PFSK-1 (cell line): ENCODE measurements around the gene MIEN1.

ENCODE experiments used
- POLR2AphosphoS5 ChIP-seq: IDR thresholded peaks from 2 replicates; pipeline ENCODE4 v1.6.1; 2012; ENCODE audit warnings: low read depth, mild to moderate bottlenecking, control low read depth, low read length, moderate library complexity
- SIN3A ChIP-seq: IDR thresholded peaks from 2 replicates; pipeline ENCODE4 v1.6.1; 2012; ENCODE audit warnings: mild to moderate bottlenecking, low read length, moderate library complexity, borderline replicate concordance; ENCODE audit not compliant: insufficient read depth

DNA sequence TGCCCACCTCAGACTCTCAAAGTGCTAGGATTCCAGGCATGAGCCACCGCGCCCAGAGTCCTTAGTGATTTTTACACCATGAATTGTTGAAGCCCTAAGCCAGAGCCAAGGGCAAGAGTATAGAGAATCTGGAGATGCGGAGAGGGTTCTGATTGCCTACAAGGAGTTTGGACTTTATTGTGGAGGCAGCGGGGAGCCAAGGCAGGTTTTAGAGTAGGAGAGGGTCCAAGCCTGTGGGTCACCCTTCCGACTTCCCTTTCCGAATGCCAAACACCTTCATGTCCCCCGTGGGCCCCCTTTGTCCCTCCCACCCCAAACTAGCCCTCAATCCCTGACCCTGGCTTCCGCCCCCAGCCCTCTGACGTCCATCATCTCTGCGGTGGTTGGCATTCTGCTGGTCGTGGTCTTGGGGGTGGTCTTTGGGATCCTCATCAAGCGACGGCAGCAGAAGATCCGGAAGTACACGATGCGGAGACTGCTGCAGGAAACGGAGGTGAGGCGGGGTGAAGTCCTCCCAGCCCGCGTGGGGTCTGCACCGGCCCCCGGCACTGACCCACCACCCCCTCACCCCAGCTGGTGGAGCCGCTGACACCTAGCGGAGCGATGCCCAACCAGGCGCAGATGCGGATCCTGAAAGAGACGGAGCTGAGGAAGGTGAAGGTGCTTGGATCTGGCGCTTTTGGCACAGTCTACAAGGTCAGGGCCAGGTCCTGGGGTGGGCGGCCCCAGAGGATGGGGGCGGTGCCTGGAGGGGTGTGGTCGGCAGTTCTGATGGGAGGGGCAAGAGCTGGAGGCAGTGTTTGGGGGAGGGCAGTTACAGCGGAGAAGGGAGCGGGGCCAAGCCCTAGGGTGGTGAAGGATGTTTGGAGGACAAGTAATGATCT is 7.1 kb downstream of the MIEN1 start:
- TF ChIP-seq POLR2AphosphoS5: no peak
- no peak for TF ChIP-seq SIN3A
